ENCODE data around the gene TASP1.

Gene TASP1

DNA sequence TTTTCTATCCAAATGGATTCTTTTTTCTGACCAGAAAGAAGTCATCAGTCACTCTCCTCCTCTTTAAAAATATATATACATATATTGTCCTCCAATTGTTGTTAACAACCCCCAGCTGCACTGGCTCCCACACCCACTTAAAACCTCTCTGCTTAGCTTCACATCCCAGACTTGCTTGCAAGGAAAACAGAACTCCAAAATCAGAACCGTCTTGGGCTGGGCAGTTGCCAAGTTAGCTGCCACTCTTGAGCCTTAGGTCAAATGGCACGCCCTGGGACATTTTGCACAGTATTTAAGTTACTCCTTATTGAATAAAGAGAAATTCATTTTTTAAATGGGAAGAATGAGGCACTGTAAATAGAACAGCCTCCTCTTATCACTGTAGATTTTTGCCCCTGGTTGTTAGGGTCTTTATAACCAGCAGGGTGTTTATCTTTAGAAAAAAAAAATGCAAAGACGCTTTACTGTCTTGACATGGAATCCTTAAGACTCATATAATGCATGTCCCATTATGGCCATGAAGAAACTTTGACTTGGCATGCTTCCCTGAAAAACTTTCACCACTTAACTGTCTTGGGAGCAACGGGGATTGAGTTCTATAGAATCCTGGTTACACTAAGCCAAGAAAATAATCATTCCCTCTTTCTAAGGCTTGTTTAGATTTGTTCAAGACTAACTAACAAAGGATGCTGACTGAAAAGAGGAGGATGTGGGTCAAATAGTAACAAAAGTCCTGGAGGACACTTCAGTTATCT is 213.2 kb downstream of the TASP1 start:
- DNase-seq = no peak

DNA sequence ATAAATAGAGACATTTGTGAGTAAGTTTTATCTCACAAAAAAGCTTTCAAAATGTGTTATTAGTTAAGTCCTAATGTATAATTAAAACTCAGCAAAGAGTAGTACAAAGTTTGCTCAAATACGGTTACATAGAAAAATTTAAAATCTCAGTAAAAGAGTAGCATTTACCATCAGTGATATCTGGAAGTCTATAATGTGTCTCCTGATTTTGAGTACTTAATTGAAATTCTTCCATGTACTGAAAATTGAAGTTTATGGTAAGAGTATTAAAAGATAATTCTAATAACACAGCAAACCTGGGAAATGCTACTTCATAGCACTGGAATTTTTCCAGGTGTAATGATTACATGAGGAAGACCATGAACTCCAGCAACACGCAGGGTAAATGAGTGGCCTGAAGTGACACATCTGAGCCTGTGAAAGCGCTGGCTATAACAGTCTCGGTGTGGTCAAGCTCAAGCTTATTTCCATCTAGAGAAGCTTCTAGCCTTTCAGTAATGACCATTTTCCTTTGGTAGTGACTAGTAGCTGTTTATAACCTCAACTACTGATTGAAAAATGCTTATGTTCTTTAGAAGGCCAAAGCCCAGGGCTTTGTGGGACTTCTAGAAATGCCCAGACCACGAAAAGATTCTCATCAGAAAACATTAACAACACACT is 214.4 kb downstream of the TASP1 start:
- in situ Hi-C loops (cut with HindIII; ENCODE audit: low pct_ligation_motif_present, low pct_unique_long_range_greater_than_20kb, low sequenced_read_pairs) = no loop called here
- DNase-seq = no peak

More for the DNA sequence above, 213.2 kb downstream of the TASP1 start:
- in situ Hi-C loops (cut with HindIII; ENCODE audit: low pct_ligation_motif_present, low pct_unique_long_range_greater_than_20kb, low sequenced_read_pairs) = no loop called here

DNA sequence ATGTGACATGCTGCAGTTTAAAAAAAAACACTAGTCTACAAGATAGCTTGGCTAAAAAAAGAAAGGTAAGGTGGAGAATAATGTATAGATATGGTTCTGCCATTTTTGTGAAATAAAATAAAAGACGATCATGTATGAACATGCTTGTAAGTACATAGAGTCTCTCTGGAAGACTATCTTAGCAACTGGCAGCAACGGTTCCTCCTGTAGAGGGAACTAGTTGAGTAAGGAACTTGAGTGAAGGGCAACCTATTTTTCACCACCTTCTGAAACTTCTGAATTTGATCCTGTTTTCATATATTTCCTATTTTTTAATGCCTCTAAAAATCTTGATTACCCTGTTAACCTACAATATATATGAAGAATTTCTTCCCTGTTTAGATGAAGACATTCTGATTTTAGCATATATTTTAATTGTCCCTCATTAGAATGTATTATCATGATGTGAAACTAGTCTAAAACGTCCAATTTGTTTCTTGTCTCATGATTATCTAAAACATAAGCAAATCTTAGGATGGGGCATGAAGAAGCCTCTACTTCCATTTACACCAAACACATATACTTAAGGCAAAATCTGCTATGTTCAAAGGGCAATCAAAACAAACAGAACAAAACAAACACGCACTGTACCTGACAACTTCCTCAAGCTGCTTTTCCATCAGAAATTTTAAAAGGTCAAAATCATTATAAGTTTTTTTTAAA is 215.1 kb downstream of the TASP1 start:
- in situ Hi-C loops (cut with HindIII; ENCODE audit: low pct_ligation_motif_present, low pct_unique_long_range_greater_than_20kb, low sequenced_read_pairs) = no loop called here
- DNase-seq = no peak

DNA sequence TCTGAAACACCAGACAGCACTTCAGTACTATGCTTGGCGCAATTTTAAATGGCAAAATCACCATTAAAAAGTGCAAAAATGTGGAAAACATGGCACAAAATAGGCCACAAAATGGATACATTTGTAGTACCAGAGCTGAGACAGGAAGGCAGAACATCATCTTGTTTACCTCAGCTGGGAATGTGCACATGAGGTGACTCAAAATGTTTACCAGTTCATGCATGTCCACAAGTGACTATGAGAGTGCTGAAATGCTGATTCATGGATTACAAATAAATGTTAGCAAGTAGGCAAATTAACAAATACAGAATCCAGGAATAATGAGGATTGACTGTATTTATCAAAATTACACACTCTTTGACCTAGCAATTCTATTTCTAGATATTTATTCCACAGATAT is 216.1 kb downstream of the TASP1 start:
- DNase-seq = no peak
- in situ Hi-C loops (cut with HindIII; ENCODE audit: low pct_ligation_motif_present, low pct_unique_long_range_greater_than_20kb, low sequenced_read_pairs) = no loop called here

DNA sequence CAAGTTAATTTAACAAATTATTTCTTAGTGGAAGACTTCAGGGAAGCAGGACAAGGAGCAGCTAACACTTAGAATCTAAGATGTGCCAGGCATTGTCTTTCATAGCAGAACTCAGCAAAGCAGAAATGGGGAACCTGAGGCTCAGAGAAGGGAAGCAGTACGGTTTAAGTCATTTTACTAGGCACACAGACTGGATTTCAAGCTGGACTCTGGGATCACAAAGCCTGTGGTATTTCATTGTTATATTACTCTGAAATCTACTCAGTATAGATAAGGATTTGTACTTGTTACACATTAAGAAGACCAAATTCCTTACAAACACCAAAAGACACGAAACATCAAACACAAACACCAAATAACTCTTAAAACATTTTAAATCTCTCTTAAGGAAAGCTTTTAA is 218.1 kb downstream of the TASP1 start:
- in situ Hi-C loops (cut with HindIII; ENCODE audit: low pct_ligation_motif_present, low pct_unique_long_range_greater_than_20kb, low sequenced_read_pairs) = no loop called here
- no peak for DNase-seq

DNA sequence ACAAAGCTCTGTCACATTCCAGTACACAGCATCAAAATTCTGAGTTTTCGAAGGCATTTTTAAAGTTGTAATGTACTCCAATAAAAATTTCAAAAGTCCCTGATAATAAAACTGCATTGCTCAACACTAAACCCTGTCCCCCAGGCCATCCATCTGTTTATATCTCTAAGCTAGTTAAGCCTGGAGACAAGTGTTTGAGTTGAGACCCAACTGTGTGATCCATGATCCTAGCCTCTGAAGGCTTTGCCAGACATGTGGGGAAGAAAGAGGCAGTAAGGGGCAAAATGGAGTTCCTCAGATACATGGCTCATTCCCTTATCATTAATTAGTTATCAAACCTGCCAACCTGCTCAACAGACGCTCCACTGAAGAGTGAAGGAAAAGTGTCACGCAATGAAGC is 219.3 kb downstream of the TASP1 start:
- no peak for DNase-seq
- in situ Hi-C loops (cut with HindIII; ENCODE audit: low pct_ligation_motif_present, low pct_unique_long_range_greater_than_20kb, low sequenced_read_pairs) = no loop called here

DNA sequence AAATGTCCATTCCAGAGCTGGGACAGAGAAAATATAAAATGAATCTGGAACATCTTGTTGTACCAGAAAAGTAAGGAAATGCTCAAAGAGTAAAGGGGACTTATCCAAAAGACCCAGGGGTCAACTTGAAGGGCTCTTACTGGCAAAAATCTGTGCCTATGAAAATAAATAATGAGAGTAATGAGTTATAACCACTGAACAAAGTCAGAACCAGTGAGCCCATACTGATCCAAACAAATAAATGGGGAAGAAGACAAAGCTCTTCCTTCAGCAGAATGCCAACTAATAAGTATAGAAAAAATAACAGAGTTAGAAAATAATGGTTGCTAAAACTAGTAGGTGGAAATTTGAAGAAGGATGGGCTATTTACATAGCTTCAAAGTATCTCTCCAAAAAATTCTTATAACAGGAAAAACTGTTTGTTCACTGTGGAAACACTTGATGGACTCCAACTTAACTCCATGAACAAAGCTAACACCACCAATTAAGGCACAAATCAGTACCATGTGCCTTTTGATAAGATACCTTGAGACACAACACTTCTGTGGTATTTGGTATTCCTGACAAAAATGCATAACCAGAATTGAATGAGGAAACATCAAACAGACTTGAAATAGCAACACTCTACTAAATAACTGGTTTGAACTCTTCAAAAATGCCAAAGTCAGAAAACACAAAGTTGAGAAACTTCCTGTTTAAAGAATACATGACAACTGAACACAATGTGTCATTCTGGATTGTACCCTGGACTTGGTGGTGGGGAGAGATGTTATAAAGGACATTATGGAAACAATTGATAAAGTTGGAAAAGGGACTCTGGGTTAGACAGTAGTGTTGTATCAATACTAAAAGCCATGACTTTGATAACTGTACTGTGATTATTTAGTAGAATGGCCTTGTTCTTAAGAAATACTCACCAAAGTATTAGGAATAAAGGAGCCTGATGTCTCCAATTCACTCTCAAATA is 220.2 kb downstream of the TASP1 start:
- in situ Hi-C loops (cut with HindIII; ENCODE audit: low pct_ligation_motif_present, low pct_unique_long_range_greater_than_20kb, low sequenced_read_pairs) = no loop called here
- no peak for DNase-seq

DNA sequence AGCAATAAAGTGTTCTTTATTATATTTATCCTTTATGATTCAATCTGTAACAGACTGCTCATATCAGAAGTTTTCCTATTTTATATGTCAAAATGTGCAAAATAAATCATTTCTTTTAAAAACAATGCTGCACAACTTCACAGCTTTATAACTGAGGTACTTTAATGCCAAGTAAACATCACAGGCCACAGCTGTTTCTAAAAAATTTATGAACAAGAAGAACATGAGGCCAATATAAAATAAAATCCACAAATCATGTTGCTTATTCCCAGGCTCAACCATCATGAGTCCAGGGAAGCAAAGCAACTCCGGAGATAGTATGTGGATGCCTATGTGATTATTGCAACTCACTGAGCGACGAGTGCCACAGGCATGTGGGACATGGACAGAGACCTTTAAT is 222.2 kb downstream of the TASP1 start:
- no peak for DNase-seq
- in situ Hi-C loops (cut with HindIII; ENCODE audit: low pct_ligation_motif_present, low pct_unique_long_range_greater_than_20kb, low sequenced_read_pairs) = no loop called here

DNA sequence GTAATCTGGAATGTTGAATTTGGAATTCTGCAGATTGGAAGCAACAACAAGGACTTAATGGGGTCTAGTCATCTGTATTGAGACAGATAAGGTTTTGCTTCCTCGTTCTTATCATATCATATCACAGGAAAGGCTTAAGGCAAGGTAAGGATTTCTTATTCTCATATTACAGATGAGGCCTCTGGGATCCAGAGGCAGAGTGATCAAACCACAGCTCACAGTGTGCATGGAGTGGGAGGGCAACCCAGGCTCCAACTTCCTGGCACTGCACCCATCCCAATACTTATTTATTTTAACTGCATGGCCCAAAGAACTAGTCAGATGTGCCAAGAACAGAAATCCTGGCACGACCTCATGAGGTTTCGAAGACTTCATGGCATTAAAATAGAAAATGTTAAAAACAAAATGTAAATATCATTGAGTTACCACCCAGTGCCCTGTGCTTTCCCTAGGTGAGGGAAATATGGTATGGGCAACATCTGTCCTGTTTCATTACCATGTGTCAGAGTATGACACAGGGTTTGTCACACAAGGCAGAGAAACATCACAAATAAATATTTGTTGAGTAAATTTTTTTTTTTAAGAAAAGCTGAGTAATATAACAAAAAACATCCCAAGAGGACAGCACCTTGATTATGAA is 225.8 kb downstream of the TASP1 start:
- DNase-seq = no peak
- in situ Hi-C loops (cut with HindIII; ENCODE audit: low pct_ligation_motif_present, low pct_unique_long_range_greater_than_20kb, low sequenced_read_pairs) = no loop called here

DNA sequence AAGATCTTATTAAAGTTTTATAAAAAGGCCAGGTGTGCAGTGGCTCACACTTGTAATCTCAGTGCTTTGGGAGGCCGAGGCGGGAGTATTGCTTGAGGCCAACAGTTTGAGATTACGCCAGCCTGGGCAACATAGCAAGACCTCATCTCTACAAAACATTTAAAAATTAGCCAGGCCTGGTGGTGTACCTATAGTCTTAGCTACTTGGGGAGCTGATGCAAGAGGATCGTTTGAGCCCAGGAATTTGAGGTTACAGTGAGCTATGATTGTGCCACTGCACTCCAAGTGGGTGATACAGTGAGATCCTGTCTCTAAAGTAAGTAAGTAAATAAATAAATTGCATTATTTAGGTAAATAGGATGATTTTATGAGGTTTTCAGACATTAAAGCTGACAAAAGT is 234.4 kb downstream of the TASP1 start:
- in situ Hi-C loops (cut with HindIII; ENCODE audit: low pct_ligation_motif_present, low pct_unique_long_range_greater_than_20kb, low sequenced_read_pairs) = no loop called here
- DNase-seq = no peak

DNA sequence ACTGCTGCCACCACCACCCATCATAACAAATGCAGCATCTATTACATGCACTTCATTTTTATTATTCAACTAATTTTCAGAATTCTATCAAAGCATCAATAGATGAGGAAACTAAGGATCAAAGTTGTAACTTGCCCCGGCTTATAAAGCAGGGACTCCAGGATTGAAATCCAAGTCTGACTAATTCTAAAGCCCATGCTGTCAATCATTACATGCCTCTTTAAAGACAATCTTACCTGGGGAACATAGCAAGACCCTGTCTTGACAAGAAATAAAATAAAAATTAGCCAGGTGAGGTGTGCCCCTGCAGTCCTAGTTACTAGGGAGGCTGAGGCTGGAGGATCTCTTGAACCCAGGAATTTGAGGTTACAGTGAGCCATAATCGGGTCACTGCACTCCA is 235.3 kb downstream of the TASP1 start:
- DNase-seq = no peak
- in situ Hi-C loops (cut with HindIII; ENCODE audit: low pct_ligation_motif_present, low pct_unique_long_range_greater_than_20kb, low sequenced_read_pairs) = no loop called here

DNA sequence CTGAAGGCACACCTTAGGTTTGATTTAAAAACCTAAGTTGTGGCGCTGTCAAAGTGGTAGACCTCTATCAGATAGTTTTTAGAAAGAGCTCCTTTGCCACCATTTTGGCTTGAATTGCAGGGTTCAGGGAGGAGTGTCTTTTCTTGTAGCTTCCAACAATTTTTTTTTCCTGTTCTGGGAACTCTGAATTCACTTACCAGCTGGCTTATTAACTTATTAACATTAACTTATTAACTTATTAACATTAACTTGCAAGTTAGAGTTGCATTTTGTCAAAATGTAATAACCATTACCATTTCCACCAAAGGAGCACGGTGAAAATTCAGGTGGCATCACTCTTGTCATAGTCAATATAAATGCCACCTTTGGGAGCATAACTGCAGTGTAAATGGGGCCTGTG is 235.7 kb downstream of the TASP1 start:
- no peak for DNase-seq
- in situ Hi-C loops (cut with HindIII; ENCODE audit: low pct_ligation_motif_present, low pct_unique_long_range_greater_than_20kb, low sequenced_read_pairs) = no loop called here

DNA sequence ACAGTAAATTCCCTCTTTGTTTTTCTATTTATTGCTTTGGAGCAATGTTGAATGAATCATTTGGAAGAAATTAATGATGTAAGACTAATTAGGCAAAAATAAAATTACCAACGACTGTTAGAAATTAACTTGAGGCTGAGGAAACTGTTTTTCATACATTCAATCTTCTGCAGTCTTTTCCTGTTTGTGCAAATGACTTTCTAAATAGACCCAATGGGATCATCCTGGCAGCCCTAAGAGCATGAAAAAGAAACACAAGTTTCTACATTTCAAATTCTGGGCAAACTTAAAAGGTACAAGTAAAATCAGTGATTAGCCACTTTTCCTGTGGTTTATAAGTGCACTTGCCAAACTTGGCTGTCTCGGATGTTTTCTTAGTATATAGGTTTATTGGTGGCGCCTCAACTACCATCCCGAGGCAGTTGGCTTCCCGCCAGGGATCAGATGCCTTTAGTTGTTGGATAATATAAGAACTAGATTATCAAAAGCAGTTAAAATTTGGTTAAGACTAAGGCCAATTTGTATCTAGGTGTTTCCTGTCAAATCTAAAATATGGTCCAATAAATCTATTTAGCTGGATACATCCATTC is 236.5 kb downstream of the TASP1 start:
- in situ Hi-C loops (cut with HindIII; ENCODE audit: low pct_ligation_motif_present, low pct_unique_long_range_greater_than_20kb, low sequenced_read_pairs) = no loop called here
- DNase-seq = no peak

DNA sequence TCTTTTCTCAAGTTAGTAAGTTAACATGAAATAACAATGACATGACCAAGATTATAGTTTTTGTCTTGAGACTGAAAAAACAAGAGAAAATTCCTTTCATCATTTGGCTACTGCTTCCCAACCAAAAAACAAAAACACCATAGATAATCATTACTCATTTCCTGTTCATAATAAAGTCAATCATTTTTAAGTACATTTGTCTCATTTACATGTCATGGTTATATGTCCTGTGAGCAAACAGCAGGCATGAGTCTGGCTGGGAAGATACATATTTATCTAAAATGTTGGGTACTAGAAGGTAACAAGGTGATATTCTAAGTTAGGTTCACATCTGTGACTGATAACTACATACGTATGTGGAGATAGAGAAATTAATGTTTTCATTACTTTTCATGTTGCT is 237.1 kb downstream of the TASP1 start:
- in situ Hi-C loops (cut with HindIII; ENCODE audit: low pct_ligation_motif_present, low pct_unique_long_range_greater_than_20kb, low sequenced_read_pairs) = no loop called here
- no peak for DNase-seq

DNA sequence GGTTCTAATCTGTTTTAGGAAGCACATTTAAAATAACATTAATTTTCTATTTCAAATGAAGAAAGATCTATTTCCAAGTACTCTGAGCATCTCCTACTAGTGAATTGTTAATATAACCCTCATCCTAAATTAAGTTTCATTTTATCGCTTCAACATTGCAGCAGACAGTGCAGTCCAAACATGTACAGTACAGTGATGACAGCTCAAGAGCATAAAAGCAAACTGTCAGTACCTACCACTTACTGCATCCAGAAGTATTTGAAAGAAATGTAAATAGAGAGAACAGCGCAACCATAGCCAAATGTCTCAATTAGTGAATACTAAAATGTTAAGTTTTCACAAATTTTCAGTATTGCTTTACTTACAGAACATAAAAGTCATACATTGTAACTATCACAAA is 238.3 kb downstream of the TASP1 start:
- in situ Hi-C loops (cut with HindIII; ENCODE audit: low pct_ligation_motif_present, low pct_unique_long_range_greater_than_20kb, low sequenced_read_pairs) = no loop called here

DNA sequence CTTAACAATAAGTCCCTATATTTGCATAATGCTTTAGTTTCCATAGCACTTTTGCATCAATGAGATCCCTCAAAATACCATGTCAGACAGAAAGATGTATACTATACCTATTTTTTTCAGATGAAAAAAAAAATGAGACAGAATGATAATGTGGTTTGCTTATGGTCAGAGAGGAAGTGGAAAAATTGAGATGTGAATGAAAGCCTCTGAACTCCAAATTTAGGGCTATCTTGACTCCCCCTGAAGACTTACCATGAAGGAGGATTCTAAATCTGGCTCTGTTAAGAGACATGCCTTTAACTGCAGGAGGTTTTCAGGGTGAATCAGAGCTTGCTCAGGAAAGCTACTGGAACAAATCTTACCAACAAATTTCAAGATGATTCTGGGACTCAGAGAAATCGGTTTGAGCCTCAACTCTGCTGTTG is 241.4 kb downstream of the TASP1 start:
- DNase-seq = no peak
- in situ Hi-C loops (cut with HindIII; ENCODE audit: low pct_ligation_motif_present, low pct_unique_long_range_greater_than_20kb, low sequenced_read_pairs) = no loop called here

More for the DNA sequence above, 238.3 kb downstream of the TASP1 start:
- DNase-seq = no peak

DNA sequence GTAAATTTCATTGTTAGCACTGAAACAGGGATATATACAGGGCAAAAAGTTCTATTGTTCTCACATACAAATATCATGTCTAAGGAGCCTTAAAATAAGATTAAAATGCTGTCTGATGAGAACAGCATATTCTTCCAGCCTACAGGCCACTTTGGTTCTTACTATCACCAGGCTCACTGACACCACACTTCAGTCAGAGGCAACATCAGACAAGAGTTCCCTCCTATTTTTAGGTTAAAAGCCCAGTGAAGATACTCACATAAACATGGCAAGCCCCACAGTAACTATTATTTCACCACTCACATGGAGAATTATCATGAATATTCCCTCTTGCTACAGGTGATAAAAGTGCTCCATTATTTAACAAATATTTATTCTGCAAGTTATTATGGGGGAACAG is 241.9 kb downstream of the TASP1 start:
- no peak for DNase-seq
- in situ Hi-C loops (cut with HindIII; ENCODE audit: low pct_ligation_motif_present, low pct_unique_long_range_greater_than_20kb, low sequenced_read_pairs) = no loop called here

DNA sequence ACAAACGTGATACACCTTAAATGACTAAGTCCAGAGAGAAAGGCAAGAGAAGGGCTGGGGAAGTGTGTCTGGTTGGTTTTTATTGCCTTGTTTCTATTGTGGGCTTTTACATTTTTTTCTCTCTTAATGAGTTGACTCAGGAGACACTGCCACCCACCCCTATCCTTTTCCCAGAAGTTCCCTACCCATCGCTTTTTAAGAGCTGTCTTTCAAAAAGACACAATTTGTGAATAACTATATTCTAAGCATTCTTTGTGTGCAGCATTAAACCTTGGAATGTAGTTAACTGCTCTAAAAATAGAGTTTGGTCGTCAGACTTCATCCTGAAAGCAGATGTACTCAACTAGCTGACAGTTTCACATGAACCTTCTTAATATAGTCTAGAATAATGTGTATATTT is 242.7 kb downstream of the TASP1 start:
- no peak for DNase-seq
- in situ Hi-C loops (cut with HindIII; ENCODE audit: low pct_ligation_motif_present, low pct_unique_long_range_greater_than_20kb, low sequenced_read_pairs) = no loop called here

All from ACHN (cell line).